ENCODE measurements around the gene GPHN.

DNA sequence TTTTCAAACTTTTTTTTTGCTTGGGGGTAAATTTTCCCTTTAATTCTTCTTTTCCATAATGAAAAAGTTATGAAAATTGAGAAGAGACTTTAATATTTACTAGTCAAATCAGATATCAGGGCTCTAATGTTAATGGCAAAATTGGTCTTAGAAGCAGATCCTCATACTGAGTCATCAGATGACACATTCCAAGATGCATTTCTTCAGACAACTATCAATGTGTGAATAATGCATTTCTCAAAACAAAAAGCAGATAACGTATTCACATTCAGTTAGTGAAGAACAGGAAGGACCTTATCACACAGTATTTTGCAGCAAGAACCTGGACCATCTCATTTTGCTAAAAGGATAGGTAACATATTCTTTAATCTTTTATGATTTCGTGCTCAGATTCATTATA lies 130.7 kb downstream of the GPHN start:
- TF ChIP-seq POLR2A (IDR thresholded peaks at IDR 0.05) = no peak
- TF ChIP-seq, protein P1, sequence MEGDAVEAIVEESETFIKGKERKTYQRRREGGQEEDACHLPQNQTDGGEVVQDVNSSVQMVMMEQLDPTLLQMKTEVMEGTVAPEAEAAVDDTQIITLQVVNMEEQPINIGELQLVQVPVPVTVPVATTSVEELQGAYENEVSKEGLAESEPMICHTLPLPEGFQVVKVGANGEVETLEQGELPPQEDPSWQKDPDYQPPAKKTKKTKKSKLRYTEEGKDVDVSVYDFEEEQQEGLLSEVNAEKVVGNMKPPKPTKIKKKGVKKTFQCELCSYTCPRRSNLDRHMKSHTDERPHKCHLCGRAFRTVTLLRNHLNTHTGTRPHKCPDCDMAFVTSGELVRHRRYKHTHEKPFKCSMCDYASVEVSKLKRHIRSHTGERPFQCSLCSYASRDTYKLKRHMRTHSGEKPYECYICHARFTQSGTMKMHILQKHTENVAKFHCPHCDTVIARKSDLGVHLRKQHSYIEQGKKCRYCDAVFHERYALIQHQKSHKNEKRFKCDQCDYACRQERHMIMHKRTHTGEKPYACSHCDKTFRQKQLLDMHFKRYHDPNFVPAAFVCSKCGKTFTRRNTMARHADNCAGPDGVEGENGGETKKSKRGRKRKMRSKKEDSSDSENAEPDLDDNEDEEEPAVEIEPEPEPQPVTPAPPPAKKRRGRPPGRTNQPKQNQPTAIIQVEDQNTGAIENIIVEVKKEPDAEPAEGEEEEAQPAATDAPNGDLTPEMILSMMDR (IDR thresholded peaks at IDR 0.05) = no peak
